LNCaP clone FGC (cell line): ENCODE data around the gene RFFL.
A peak's percentile ranks its signal among the peaks of the same experiment; 100 is the strongest.

Source experiments
- DNase-seq: peaks from one replicate; pipeline ENCODE4 v3.0.0-alpha.2; 2011; ENCODE audit warnings: low read depth
- H3K4me3 ChIP-seq: 2 replicates; pipeline ENCODE4 v1.5.1; 2011; ENCODE audit warnings: mild to moderate bottlenecking, low read depth, low read length, control low read depth
- TF ChIP-seq, protein P1 (sequence below): IDR thresholded peaks from 2 replicates; pipeline ENCODE4 v1.5.1; 2012; ENCODE audit warnings: mild to moderate bottlenecking; ENCODE audit not compliant: control insufficient read depth, insufficient read depth; ENCODE audit errors: extremely low read depth

The RFFL gene

DNA sequence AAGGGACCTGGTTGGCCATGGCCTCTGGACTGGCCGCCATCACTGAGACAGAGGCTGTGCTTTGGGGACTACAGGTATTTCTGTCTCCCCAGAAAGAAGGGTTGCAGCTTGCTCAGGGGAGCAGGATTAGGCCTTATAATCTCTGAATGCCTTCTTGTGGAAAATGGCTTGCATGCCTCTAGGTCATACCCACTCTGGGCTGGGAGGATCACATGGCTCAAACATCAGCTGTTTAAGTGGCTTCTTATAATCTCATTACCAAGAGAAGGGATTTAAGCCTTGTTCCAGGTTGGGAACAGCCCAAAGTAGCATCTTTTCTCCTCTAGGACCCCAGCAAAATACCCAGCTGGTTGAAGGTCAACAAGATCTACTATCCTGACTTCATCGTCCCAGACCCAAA lies 64.1 kb downstream of the RFFL start:
- TF ChIP-seq, protein P1, sequence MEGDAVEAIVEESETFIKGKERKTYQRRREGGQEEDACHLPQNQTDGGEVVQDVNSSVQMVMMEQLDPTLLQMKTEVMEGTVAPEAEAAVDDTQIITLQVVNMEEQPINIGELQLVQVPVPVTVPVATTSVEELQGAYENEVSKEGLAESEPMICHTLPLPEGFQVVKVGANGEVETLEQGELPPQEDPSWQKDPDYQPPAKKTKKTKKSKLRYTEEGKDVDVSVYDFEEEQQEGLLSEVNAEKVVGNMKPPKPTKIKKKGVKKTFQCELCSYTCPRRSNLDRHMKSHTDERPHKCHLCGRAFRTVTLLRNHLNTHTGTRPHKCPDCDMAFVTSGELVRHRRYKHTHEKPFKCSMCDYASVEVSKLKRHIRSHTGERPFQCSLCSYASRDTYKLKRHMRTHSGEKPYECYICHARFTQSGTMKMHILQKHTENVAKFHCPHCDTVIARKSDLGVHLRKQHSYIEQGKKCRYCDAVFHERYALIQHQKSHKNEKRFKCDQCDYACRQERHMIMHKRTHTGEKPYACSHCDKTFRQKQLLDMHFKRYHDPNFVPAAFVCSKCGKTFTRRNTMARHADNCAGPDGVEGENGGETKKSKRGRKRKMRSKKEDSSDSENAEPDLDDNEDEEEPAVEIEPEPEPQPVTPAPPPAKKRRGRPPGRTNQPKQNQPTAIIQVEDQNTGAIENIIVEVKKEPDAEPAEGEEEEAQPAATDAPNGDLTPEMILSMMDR: no peak
- no peak overlapping the region for H3K4me3 ChIP-seq
- no peak for DNase-seq

DNA sequence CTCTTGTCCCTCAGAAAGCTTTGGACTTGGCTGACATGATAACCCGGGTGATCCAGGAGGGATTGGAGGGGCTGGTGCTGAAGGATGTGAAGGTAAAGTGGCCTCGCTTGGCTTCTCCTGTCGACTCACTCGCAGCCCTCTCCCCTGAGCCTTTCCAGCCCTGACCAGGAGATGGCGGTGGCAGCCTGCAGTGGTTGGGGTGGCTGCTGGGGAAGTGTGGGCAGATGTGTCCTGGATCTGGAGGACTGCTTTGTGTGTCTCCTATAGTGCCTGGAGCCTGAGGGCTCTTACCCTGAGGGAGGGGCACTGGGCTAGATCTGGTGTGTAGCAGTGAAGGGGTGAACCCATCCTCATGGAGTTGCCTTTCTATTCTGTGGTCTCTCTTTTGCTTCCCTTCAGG lies 65.3 kb downstream of the RFFL start:
- DNase-seq: no peak
- TF ChIP-seq, protein P1: peak; percentile 92
- no peak overlapping the region for H3K4me3 ChIP-seq

DNA sequence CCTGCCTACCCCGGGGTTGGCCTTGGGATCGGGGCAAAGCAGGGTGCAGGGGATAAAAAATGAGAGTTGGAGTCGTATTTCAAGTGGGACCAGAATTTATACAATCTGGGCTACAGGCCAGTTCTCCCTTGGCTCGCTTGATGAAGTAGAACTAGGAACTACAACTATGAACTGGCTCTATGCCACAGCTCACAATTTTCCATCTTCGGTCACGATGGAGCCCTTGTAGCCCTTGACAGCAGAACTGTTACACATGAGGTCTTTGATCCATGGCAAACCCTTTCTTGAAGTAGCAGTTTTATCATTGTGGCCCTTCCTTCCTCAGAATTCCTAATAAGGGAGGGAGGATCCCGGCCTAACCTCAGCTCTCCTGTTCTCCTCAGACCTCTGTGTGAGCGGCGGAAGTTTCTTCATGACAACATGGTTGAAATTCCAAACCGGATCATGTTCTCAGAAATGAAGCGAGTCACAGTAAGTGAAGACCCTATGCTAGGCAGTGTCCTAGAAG lies 66.1 kb downstream of the RFFL start:
- H3K4me3 ChIP-seq: no peak overlapping the region
- TF ChIP-seq, protein P1: no peak
- DNase-seq: peak; percentile 91

DNA sequence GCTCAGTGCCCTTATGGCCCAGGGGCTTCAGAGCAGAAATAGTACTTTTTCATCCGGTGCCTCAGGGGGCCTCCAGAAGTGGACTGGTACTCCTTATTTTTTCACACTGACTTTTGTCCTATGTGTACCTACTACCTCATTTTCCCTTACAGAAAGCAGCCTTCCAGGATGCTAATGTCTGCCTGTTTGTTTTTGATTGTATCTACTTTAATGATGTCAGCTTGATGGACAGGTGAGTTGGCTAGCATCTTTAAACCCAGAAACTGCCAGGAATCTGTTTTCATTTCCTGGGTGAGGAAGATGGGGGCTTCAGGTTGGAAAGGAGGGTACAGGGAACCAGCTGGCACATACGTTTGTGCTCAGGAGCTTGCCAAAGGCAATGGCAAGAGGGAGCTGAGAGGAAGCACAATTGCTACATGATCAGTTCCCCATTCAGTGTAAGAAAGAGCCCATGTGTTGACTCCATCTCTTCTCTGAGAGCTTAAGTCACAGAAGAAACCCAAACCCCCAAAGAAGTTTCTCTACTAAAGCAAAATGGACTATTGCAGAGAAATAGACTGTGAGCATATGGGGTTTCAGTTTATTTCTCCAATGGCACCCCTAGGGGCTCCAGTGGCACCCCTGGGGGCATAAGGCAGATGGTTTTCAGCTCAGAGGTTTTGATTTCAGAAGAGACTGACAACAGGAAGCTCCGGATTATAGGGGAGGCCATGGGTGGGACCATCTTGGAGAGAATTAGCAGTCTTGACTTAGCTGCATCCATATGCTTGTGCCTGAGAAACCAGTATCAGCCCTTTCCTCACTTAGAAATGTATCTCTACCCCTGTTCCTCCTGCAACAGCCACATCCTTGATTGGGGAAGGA lies 66.9 kb downstream of the RFFL start:
- no peak overlapping the region for H3K4me3 ChIP-seq
- TF ChIP-seq, protein P1: no peak
- peak; percentile 75 for DNase-seq

DNA sequence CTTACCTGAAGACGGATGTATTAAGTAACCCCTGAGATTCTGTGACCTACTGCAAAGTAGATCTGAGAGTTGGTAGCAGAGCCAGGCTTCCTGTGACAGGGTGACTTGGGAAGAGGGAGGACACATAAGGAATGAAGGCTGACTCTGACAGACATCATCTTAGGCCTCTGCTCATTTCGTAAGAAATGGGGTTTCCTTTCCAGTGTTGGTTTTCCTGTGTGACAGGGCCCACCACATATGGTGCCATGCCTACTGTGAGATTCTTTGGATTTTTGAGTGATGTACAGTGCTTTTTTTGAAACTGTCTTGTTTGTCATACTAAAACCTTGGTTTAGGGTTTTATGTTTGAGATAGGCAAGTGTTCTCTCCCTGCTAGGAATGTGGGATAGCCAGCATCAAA lies 70.5 kb downstream of the RFFL start:
- TF ChIP-seq, protein P1: no peak
- no peak for DNase-seq

DNA sequence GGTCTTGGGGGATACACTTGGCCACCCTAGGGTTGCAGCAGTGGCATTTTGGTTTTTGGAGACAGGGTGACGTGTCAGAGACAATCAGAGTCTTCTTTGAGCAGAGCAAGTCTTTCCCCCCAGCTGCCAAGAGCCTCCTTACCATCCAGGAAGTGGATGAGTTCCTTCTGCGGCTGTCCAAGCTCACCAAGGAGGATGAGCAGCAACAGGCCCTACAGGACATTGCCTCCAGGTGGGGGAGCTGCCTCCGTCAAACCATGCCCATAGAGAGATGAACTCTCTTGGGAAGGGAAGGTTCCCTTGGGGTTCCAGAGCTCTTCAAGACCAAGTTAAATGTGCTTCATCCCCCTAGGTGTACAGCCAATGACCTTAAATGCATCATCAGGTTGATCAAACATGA lies 71.9 kb downstream of the RFFL start:
- no peak for DNase-seq
- TF ChIP-seq, protein P1: no peak
- H3K4me3 ChIP-seq: no peak overlapping the region

More for the DNA sequence above, 70.5 kb downstream of the RFFL start:
- H3K4me3 ChIP-seq: no peak overlapping the region
